ENCODE results near the gene MN1. TPM values are rescaled to one million over a fixed set of nuclear protein-coding genes. Genes with fewer than 3 reads are reported as not detected.

Gene MN1
- total and polyA plus RNA-seq, 2 experiments from 2014 or later: 7.8 to 45.8 TPM

DNA sequence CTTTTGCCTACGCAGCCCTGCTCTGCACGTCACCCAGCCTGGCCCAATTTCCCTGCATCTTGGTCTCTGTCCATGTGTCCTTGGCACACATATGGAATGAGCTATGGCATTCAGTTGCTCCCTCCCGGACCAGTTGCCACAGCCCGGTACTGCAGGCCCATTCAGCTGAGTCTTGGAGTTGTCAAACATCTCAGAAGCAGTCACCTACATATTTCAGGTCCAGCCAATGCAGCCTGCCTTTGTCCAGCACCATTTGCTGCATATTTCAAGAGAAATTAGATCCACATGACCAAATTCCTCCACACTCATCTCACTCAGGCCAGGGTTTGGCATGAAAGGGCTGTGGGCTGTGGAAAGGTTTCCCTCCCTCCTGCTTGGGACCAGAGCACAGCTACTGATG, 76.8 kb downstream of the MN1 start:
- no peak overlapping the region for H3K4me3 ChIP-seq
- no peaks in the 10 kb centered on the region for H3K9me3 ChIP-seq (ENCODE audit: low read depth)
- H3K4me1 ChIP-seq (ENCODE audit: low read depth): peaks cover 11% of the 10 kb centered on the region
- no peak for DNase-seq (ENCODE audit: low read depth in 1 of 2, low spot score in 1 of 2)
- TF ChIP-seq, protein P1, sequence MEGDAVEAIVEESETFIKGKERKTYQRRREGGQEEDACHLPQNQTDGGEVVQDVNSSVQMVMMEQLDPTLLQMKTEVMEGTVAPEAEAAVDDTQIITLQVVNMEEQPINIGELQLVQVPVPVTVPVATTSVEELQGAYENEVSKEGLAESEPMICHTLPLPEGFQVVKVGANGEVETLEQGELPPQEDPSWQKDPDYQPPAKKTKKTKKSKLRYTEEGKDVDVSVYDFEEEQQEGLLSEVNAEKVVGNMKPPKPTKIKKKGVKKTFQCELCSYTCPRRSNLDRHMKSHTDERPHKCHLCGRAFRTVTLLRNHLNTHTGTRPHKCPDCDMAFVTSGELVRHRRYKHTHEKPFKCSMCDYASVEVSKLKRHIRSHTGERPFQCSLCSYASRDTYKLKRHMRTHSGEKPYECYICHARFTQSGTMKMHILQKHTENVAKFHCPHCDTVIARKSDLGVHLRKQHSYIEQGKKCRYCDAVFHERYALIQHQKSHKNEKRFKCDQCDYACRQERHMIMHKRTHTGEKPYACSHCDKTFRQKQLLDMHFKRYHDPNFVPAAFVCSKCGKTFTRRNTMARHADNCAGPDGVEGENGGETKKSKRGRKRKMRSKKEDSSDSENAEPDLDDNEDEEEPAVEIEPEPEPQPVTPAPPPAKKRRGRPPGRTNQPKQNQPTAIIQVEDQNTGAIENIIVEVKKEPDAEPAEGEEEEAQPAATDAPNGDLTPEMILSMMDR (IDR thresholded peaks at IDR 0.05; ENCODE audit: low read depth, low read length): no peak
- H3K27me3 ChIP-seq: no peaks in the 10 kb centered on the region
- no peaks in the 10 kb centered on the region for H3K36me3 ChIP-seq
- H3K27ac ChIP-seq: no peak overlapping the region

DNA sequence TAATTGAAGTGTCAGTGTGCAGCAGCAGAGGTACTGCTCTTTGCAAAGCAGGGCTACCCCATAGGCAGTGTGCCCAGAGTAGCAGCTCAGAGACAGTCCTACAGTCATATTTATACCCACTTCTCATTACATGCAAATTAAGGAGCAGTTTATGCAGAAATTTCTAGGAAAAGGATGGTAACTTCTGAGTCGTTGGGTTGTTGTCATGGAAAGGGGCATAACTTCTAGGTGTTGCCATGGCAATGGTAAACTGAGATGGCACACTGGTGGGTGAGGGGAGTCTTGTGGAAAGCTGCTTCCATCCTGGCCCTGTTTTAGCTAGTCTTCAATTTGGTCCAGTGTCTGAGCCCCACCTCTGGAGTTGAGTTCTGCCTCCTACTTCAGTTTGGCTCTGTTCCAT, 77.4 kb downstream of the MN1 start:
- Histone ChIP-seq H3K27ac (no peak overlapping the region), H3K4me1 (ENCODE audit: low read depth) (peaks cover 11% of the 10 kb centered on the region), H3K27me3 (no peaks in the 10 kb centered on the region), H3K4me3 (no peak overlapping the region), H3K9me3 (ENCODE audit: low read depth) (no peaks in the 10 kb centered on the region), H3K36me3 (no peaks in the 10 kb centered on the region)
- no peak for DNase-seq (ENCODE audit: low read depth in 1 of 2, low spot score in 1 of 2)
- TF ChIP-seq, protein P1 (IDR thresholded peaks at IDR 0.05; ENCODE audit: low read depth, low read length): no peak

DNA sequence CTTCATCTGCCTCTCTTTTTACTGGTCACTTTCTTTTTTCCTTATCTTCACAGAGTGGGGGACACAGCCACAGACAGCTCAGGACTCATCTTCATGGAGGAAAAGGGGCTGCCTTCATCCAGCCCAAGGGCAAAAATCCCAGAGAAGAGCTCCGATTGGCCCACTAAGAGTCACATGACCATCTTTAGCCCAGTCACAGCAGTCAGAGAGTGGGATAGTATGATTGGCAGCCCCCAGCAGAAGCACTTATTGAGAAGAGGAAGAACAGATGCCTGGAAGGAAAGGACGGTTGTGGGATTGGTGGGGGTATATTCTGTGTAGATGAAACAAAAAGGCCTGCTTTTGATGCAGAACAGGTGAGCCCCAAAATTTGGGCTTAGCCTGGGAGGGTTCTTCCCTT, 77.8 kb downstream of the MN1 start:
- H3K4me1 ChIP-seq (ENCODE audit: low read depth): peaks cover 9% of the 10 kb centered on the region
- DNase-seq (ENCODE audit: low read depth in 1 of 2, low spot score in 1 of 2): no peak
- TF ChIP-seq, protein P1 (IDR thresholded peaks at IDR 0.05; ENCODE audit: low read depth, low read length): no peak
- no peaks in the 10 kb centered on the region for H3K9me3 ChIP-seq (ENCODE audit: low read depth)
- no peaks in the 10 kb centered on the region for H3K36me3 ChIP-seq
- no peak overlapping the region for H3K27ac ChIP-seq
- no peak overlapping the region for H3K4me3 ChIP-seq
- H3K27me3 ChIP-seq: no peaks in the 10 kb centered on the region

DNA sequence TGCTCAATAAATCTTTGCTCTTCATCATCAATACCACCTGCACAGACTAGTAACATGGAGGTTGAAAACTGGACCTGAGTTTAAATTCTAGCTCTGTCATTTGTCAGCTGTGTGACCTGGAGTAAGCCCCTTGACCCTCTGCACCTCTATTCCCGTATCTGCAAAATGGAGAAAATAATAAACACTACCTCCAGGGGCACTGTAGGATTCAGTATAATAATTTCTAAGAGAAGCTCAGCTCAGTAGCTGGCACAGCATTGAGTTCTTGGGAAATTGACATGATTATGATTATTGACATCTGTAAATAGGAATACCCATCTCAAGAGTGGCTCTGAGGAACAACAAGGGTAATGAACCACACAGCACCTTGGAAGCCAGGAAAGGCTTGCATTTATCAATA, 78.4 kb downstream of the MN1 start:
- TF ChIP-seq, protein P1 (IDR thresholded peaks at IDR 0.05; ENCODE audit: low read depth, low read length): peak; percentile 19
- Histone ChIP-seq H3K4me1 (ENCODE audit: low read depth) (peaks cover 7% of the 10 kb centered on the region), H3K27ac (no peak overlapping the region), H3K4me3 (no peak overlapping the region), H3K27me3 (no peaks in the 10 kb centered on the region), H3K36me3 (no peaks in the 10 kb centered on the region), H3K9me3 (ENCODE audit: low read depth) (no peaks in the 10 kb centered on the region)
- no peak for DNase-seq (ENCODE audit: low read depth in 1 of 2, low spot score in 1 of 2)

DNA sequence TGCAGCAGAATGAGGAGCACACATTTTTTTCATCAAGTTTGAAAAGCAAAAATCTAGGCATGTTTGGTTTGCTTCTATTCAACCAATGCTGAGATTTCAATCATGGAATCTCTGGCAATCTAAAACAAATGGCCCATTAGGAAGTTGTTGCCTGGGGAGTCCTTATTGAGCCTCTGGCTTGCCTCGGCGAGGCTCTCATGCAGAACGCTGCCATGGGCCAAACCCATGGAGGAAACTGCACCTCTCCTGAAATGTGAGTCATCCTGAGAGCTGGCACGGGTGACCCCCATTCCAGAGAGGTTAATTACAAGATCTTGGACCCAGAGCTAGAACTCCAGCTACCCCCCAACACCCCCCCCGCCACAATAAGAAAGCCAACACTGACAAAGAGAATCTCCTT, 80.7 kb downstream of the MN1 start:
- H3K4me3 ChIP-seq: no peak overlapping the region
- H3K9me3 ChIP-seq (ENCODE audit: low read depth): no peaks in the 10 kb centered on the region
- no peaks in the 10 kb centered on the region for H3K36me3 ChIP-seq
- peaks cover 4% of the 10 kb centered on the region for H3K4me1 ChIP-seq (ENCODE audit: low read depth)
- TF ChIP-seq, protein P1 (IDR thresholded peaks at IDR 0.05; ENCODE audit: low read depth, low read length): no peak
- no peak overlapping the region for H3K27ac ChIP-seq
- no peak for DNase-seq (ENCODE audit: low read depth in 1 of 2, low spot score in 1 of 2)
- H3K27me3 ChIP-seq: no peaks in the 10 kb centered on the region
